Pancreas (tissue), 10 donors: ENCODE results near the gene IL9. TPM values are rescaled to one million over a fixed set of nuclear protein-coding genes. Genes with fewer than 3 reads are reported as not detected.

ENCODE experiments used
- ATAC-seq, 4 donors: fragments of 200-7000 bp; cut with Tn5 transposase; one replicate each; pipeline versions ENCODE4 v1.8.0 to v1.9.1; 2020; ENCODE audit warnings: mild to moderate bottlenecking in 4 of 4, moderate library complexity in 4 of 4
- DNase-seq, 6 donors: peaks; one replicate each; pipeline ENCODE4 v3.0.0-alpha.2; 2020
- FAIRE-seq: peaks from 2 replicates; lab custom pipeline; 2012; peaks lifted over from hg19 to GRCh38; lab: Jason Lieb, UNC
- H3K27ac ChIP-seq, 4 donors: fragments of 200-600 bp; sonication (generic); 1 replicate in 3 of 4; 2 replicates in 1 of 4; pipeline versions ENCODE4 v1.5.0 to v1.8.0; 2020
- H3K27me3 ChIP-seq, 4 donors: fragments of 200-600 bp; one replicate each; pipeline ENCODE4 v1.8.0; 2021
- H3K36me3 ChIP-seq, 3 donors: fragments of 200-600 bp; sonication (generic) in 1 of 3; one replicate each; pipeline versions ENCODE4 v1.5.0 to v1.8.0; 2020 to 2021
- H3K4me1 ChIP-seq, 3 donors: fragments of 200-600 bp; one replicate each; pipeline ENCODE4 v1.8.0; 2021
- H3K4me3 ChIP-seq, 4 donors: fragments of 200-600 bp; sonication (generic) in 2 of 4; one replicate each; pipeline versions ENCODE4 v1.5.0 to v1.8.0; 2020 to 2021
- H3K9me3 ChIP-seq, 4 donors: fragments of 200-600 bp; one replicate each; pipeline ENCODE4 v1.8.0; 2021
- WGBS, 2 donors: extraction: QIAGEN DNeasy Blood & Tissue Kit; methylation state at CpG; one replicate each; pipeline ENCODE4 v1.1.7; 2013; 5-methylcytosine and 5-hydroxymethylcytosine counted together
- intact Hi-C, 3 donors: fragments of 100-400 bp; cut with DNase I; formaldehyde crosslinking; loops; one replicate each; pipeline versions ENCODE4 v1.11.1 to v1.14.2; 2022
- polyA plus RNA-seq, 2 donors: library from polyadenylated mRNA; stranded (reverse); fragments of 200-250 nt; gene quantifications; one replicate each; pipeline ENCODE4 v1.2.3, GENCODE V29; 2013
- total RNA-seq, 6 donors: library from RNA; stranded (reverse); fragmentation: NEBNext Ultra II Directional in 4 of 6; extraction: Animal tissue kit (Norgen Biotek cat#: 25700) in 4 of 6; gene quantifications; one replicate each; pipeline versions ENCODE4 v1.2.1 to v1.2.4, GENCODE V29; 2021 to 2023
- TF ChIP-seq, protein P1 (sequence below), 4 donors: fragments of 200-600 bp; sonication (generic) in 3 of 4; IDR thresholded peaks; one replicate each; pipeline versions ENCODE4 v1.5.0 to v1.8.0; 2021; ENCODE audit warnings: antibody characterized with exemption in 4 of 4
- donor health status: healthy with polysubstance abuse.
- donor health status: DM: no; HTN: no; CAD: no; lungs with moderate emphysema.
- donor health status: DM: no; HTN: no; CAD: no.
- donor health status: control.
- donor health status: control.
- donor health status: Bipolar disorder and iron deficiency.
- donor health status: DM: yes; HTN: yes; CAD: no.
- donor health status: DM: no; HTN: no; CAD: no.
- donor health status: DM: no; HTN: no; CAD: no.
- donor health status: DM: yes; HTN: yes; CAD: no.

Gene IL9
- total and polyA plus RNA-seq, 8 donors, result not detected

DNA sequence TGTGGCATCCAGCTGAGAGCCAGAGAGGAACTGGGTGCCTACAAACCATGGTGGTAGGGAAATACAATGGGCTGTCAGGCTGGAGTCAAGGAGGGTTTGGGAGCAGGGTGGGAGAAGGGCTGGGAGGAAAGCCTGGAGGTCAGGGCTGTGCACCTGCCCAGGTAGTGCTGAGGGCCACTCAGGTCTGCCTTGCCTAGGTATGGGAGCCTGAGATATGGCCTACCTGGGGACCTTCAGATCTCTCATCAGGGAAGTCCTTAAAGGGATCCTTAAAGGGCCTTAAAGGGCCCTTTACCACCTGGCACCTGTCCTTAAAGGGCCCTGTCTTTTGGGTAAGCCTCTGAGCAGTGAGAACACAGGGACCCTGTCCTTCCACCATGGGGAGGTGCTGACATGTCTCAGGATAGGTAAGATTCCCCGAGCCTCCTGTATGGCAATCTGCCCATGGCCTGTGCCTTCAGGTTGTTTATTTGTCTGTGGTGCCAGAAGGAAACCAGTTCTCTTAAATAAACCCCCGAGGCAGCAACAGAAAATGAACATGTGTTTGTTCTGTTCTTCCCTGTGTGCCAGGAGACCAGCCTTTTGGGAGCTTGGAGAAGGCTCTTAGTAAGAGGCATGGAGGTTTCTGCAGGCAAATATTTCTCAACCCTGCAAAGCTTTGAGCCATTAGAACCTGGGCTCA is 37.9 kb downstream of the IL9 start:
- Histone ChIP-seq H3K4me3 (no peak overlapping the region), H3K27me3 (no peaks in the 10 kb centered on the region), H3K4me1 (no peaks in the 10 kb centered on the region), H3K27ac (no peak overlapping the region), H3K9me3 (no peaks in the 10 kb centered on the region), H3K36me3 (no peaks in the 10 kb centered on the region)
- TF ChIP-seq, protein P1, sequence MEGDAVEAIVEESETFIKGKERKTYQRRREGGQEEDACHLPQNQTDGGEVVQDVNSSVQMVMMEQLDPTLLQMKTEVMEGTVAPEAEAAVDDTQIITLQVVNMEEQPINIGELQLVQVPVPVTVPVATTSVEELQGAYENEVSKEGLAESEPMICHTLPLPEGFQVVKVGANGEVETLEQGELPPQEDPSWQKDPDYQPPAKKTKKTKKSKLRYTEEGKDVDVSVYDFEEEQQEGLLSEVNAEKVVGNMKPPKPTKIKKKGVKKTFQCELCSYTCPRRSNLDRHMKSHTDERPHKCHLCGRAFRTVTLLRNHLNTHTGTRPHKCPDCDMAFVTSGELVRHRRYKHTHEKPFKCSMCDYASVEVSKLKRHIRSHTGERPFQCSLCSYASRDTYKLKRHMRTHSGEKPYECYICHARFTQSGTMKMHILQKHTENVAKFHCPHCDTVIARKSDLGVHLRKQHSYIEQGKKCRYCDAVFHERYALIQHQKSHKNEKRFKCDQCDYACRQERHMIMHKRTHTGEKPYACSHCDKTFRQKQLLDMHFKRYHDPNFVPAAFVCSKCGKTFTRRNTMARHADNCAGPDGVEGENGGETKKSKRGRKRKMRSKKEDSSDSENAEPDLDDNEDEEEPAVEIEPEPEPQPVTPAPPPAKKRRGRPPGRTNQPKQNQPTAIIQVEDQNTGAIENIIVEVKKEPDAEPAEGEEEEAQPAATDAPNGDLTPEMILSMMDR (IDR thresholded peaks at IDR 0.05), result no peak
- WGBS, 2 donors, result 67% methylated on average over 2 of the region's 2 CpGs
- DNase-seq (no peak), ATAC-seq (no peak), FAIRE-seq (no peak)
- intact Hi-C loops, result no loop called here

DNA sequence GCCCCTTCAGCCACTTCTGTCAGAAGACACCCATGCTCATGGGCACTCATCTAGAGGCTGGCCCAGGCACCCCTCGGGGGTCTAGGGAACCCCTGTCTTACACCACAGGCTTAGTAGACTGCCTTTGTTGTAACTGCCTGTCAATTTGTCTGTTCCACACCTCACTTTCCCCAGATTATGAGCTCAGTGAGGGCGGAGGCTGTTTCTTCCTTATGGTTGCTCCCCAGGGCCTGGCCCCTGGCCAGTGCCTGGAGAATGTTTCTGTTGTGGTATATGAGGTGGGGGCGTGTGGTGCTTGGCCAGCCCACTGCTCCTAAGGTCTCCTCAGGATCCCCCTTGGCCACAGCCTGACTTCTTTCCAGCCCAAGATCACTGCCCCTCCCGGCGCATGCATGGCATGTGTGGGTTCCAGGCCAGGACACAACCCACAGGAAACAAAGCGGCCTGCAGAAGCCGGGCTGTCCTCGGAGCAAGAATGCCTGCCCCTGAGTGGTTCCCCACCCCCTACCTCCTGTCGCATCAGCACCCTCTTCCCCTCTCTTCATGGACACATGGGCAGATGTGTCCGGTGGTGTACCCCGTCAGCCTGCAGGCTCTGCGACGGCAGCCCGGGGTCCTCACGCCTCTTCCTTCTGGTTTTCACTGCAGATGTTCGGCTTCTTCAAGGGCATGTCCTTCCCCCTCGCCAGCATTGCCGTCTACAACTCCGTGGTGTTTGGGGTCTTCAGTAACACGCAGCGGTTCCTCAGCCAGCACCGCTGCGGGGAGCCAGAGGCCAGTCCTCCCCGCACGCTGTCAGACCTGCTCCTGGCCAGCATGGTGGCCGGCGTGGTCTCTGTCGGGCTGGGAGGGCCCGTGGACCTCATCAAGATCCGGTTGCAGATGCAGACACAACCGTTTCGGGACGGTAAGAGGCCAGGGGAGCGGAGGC is 43.5 kb downstream of the IL9 start:
- H3K9me3 ChIP-seq, result no peaks in the 10 kb centered on the region
- 89 to 91% methylated on average over 34 of the region's 34 CpGs for WGBS, 2 donors
- no peaks in the 10 kb centered on the region for H3K4me1 ChIP-seq
- no peaks in the 10 kb centered on the region for H3K27me3 ChIP-seq
- intact Hi-C loops, result no loop called here
- no peak overlapping the region for H3K4me3 ChIP-seq
- DNase-seq (no peak), ATAC-seq (no peak), FAIRE-seq (no peak)
- TF ChIP-seq, protein P1 (IDR thresholded peaks at IDR 0.05), result no peak
- no peak overlapping the region for H3K27ac ChIP-seq
- no peaks in the 10 kb centered on the region for H3K36me3 ChIP-seq

DNA sequence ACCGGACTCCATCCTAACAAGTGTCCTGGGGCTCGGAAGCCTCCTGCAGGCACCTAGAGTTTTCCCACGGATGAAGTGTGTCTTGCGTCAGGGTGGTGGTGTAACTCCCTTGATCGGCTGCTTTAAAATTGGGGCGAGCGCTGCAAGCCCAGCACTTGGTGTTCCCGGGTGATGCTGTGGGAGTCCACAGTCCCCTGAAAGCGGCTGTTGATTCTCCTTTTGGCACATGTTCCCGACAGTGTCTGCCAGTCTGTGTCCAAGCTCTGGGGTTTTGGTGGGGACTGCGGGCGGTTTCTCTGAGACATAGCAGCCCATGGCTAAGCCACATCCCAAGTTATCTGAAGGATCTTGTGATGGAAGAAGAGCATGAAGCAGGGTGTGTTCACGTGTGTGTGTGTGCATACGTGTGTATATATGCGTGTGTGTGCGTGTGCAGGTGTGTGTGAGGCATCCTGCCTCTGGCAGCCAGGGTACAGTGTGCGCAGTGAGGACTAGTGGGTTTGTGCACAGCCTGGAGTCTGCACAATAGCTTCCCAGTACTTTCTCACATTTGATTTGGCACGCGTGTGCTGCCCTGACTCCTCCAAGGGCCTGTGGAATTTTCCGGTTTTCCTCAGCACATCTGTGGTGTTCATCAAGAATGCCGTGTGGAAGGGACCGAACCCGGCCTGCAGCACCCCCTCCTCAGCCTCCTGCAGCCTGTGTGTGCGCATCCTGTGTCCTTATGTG is 44.3 kb downstream of the IL9 start:
- Histone ChIP-seq H3K9me3 (no peaks in the 10 kb centered on the region), H3K36me3 (no peaks in the 10 kb centered on the region), H3K27ac (no peak overlapping the region), H3K4me1 (no peaks in the 10 kb centered on the region), H3K4me3 (no peak overlapping the region), H3K27me3 (no peaks in the 10 kb centered on the region)
- TF ChIP-seq, protein P1 (IDR thresholded peaks at IDR 0.05), result no peak
- WGBS, 2 donors, result 82 to 86% methylated on average over 24 of the region's 24 CpGs
- DNase-seq (no peak), ATAC-seq (no peak), FAIRE-seq (no peak)
- intact Hi-C loops, result no loop called here

DNA sequence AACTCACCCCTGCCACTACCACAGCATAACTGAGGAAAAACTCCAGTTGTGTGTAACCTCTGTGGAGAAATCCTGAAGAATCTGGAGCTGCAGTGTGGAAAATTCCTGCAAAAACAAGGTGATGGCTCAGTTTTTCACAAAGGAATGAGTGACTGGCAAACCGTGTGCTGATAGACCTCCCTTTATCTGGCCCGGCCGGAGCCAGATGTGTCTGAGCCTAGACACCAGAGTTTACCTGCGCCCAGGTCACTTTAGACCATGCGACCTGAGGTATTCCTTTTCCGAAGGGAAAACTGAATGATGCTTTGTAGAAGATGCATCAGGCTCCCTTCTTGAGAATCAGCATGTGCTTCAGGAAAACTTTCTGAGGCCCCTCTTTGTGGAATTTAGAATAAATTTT is 45.0 kb downstream of the IL9 start:
- 83 to 86% methylated on average over 6 of the region's 6 CpGs for WGBS, 2 donors
- Histone ChIP-seq H3K36me3 (no peaks in the 10 kb centered on the region), H3K27ac (no peak overlapping the region), H3K4me1 (no peaks in the 10 kb centered on the region), H3K27me3 (no peaks in the 10 kb centered on the region), H3K4me3 (no peak overlapping the region), H3K9me3 (no peaks in the 10 kb centered on the region)
- intact Hi-C loops, result no loop called here
- ATAC-seq (no peak), FAIRE-seq (no peak), DNase-seq (no peak)
- TF ChIP-seq, protein P1 (IDR thresholded peaks at IDR 0.05), result no peak
